AG09319 (cell line): ENCODE measurements around the gene ZNHIT3.
"Not testable (repeated sequence)": the region's sequence is repeated elsewhere in the genome, so short reads cannot be mapped to it uniquely, and the experiment has no call there.

ENCODE experiments used
- DNase-seq: peaks from one replicate; pipeline ENCODE4 v3.0.0-alpha.2; 2010; ENCODE audit warnings: low read depth; ENCODE audit errors: extremely low read depth
- CTCF ChIP-seq: IDR thresholded peaks from 2 replicates; pipeline ENCODE4 v1.5.1; 2011; ENCODE audit warnings: low read depth, mild to moderate bottlenecking, inconsistent platforms, low read length, moderate library complexity

ZNHIT3 gene

GRCh38 chr17:36474571-36474970 is 11.9 kb upstream of the ZNHIT3 start:
- DNase-seq, result no peak
- TF ChIP-seq CTCF, result no peak

GRCh38 chr17:36475346-36475970 is 11.0 kb upstream of the ZNHIT3 start:
- no peak for TF ChIP-seq CTCF
- DNase-seq, result no peak

GRCh38 chr17:36481829-36482228 is 4.7 kb upstream of the ZNHIT3 start:
- TF ChIP-seq CTCF, result no peak
- no peak for DNase-seq

- no peak for DNase-seq
- TF ChIP-seq CTCF, result peak; percentile 69
These were observed 3.6 kb upstream of the ZNHIT3 start for GRCh38 chr17:36482611-36483504.

- not testable (repeated sequence) for DNase-seq
These were observed 2.5 kb upstream of the ZNHIT3 start for GRCh38 chr17:36484021-36484420.

- no peak for TF ChIP-seq CTCF
- no peak for DNase-seq
These were observed 1.5 kb upstream of the ZNHIT3 start for GRCh38 chr17:36485027-36485426.

GRCh38 chr17:36485805-36486203 is 677 bp upstream of the ZNHIT3 start:
- no peak for TF ChIP-seq CTCF
- DNase-seq, result no peak
